Psoas muscle (tissue), 8 donors: ENCODE results near the gene ANGEL2. TPM values are rescaled to one million over a fixed set of nuclear protein-coding genes. Genes with fewer than 3 reads are reported as not detected.

ENCODE experiments used
- ATAC-seq, 4 donors: fragments of 200-7000 bp; cut with Tn5 transposase; one replicate each; pipeline ENCODE4 v1.9.1; 2020; ENCODE audit warnings: moderate library complexity in 3 of 4, mild to moderate bottlenecking in 2 of 4
- DNase-seq, 2 donors: peaks; one replicate each; pipeline ENCODE4 v3.0.0-alpha.2; 2020
- H3K27ac ChIP-seq: fragments of 200-600 bp; one replicate; pipeline ENCODE4 v1.8.0; 2022
- H3K27me3 ChIP-seq, 3 donors: fragments of 200-600 bp in 1 of 3; one replicate each; pipeline versions ENCODE4 v1.6.1 to v1.8.0; 2013 to 2022; ENCODE audit warnings: low read length in 2 of 3, mild to moderate bottlenecking in 2 of 3, moderate library complexity in 1 of 3; ENCODE audit not compliant: insufficient read depth in 3 of 3
- H3K36me3 ChIP-seq, 2 donors: fragments of 200-600 bp in 1 of 2; one replicate each; pipeline versions ENCODE4 v1.6.1 to v1.8.0; 2013 to 2022; ENCODE audit warnings: low read depth in 1 of 2, mild to moderate bottlenecking in 1 of 2, moderate library complexity in 1 of 2; ENCODE audit not compliant: insufficient read depth in 1 of 2
- H3K4me1 ChIP-seq: fragments of 200-600 bp; one replicate; pipeline ENCODE4 v1.8.0; 2022
- H3K4me3 ChIP-seq: fragments of 200-600 bp; one replicate; pipeline ENCODE4 v1.8.0; 2022; ENCODE audit warnings: mild to moderate bottlenecking
- H3K9me3 ChIP-seq: fragments of 200-600 bp; one replicate; pipeline ENCODE4 v1.8.0; 2022
- CTCF ChIP-seq: fragments of 200-600 bp; IDR thresholded peaks from one replicate; pipeline ENCODE4 v1.8.0; 2022; ENCODE audit warnings: antibody characterized with exemption
- WGBS, 3 donors: extraction: QIAGEN DNeasy Blood & Tissue Kit; methylation state at CpG; one replicate each; pipeline versions ENCODE4 v1.1.6 to v1.1.7; 2013; 5-methylcytosine and 5-hydroxymethylcytosine counted together
- intact Hi-C, 2 donors: fragments of 100-400 bp; cut with DNase I; formaldehyde crosslinking; loops; one replicate each; pipeline versions ENCODE4 v1.11.0 to v1.14.2; 2022
- polyA plus RNA-seq, 3 donors: library from polyadenylated mRNA; stranded (reverse); fragments of 200-250 nt; gene quantifications; one replicate each; pipeline ENCODE4 v1.2.3, GENCODE V29; 2013
- total RNA-seq, 4 donors: library from RNA; stranded (reverse); fragmentation: NEBNext Ultra II Directional in 2 of 4; extraction: Animal tissue kit (Norgen Biotek cat#: 25700) in 2 of 4; gene quantifications; one replicate each; pipeline versions ENCODE4 v1.2.1 to v1.2.4, GENCODE V29; 2021 to 2023
- donor health status: healthy with polysubstance abuse.
- donor health status: DM: no; HTN: no; CAD: no; lungs with moderate emphysema.
- donor health status: Bipolar disorder and iron deficiency.
- donor health status: healthy.
- donor health status: DM: yes; HTN: yes; CAD: no.
- donor health status: DM: no; HTN: no; CAD: no.
- donor health status: DM: no; HTN: no; CAD: no.
- donor health status: DM: yes; HTN: yes; CAD: no.

ANGEL2 gene
- total and polyA plus RNA-seq, 7 donors = 7.3 to 24.9 (median 18.2) TPM

- H3K27me3 ChIP-seq = peaks cover 0 to 3% (median 0%) of the 10 kb centered on the region in 3 donors
- H3K4me1 ChIP-seq = no peaks in the 10 kb centered on the region
- no peak overlapping the region for H3K27ac ChIP-seq
- ATAC-seq (no peak), DNase-seq (no peak)
- H3K36me3 ChIP-seq = no peaks in the 10 kb centered on the region
- peaks cover 7% of the 10 kb centered on the region for H3K9me3 ChIP-seq
- TF ChIP-seq CTCF = no peak
- H3K4me3 ChIP-seq = no peak overlapping the region
- 87 to 95% (median 92%) methylated on average over 6 of the region's 6 CpGs for WGBS, 3 donors
- intact Hi-C loops = no loop called here
Observed at GRCh38 chr1:212944229-212944901, 71.3 kb downstream of the ANGEL2 start.

GRCh38 chr1:212943393-212943710 lies 72.3 kb downstream of the ANGEL2 start:
- peaks cover 7% of the 10 kb centered on the region for H3K9me3 ChIP-seq
- no peaks in the 10 kb centered on the region for H3K36me3 ChIP-seq
- H3K27ac ChIP-seq = no peak overlapping the region
- no peak overlapping the region for H3K4me3 ChIP-seq
- ATAC-seq (no peak), DNase-seq (no peak)
- 63 to 85% (median 65%) methylated on average over 4 of the region's 4 CpGs for WGBS, 3 donors
- H3K4me1 ChIP-seq = no peaks in the 10 kb centered on the region
- no peak for TF ChIP-seq CTCF
- intact Hi-C loops = no loop called here
- peaks cover 0 to 3% (median 0%) of the 10 kb centered on the region in 3 donors for H3K27me3 ChIP-seq

GRCh38 chr1:212942679-212943392 lies 72.8 kb downstream of the ANGEL2 start:
- WGBS, 3 donors = 73 to 91% (median 89%) methylated on average over 6 of the region's 6 CpGs
- ATAC-seq = no peak

More at GRCh38 chr1:212942679-212943392, 72.8 kb downstream of the ANGEL2 start:
- no peak for TF ChIP-seq CTCF
- Histone ChIP-seq H3K4me3 (no peak overlapping the region), H3K27me3 (peaks cover 0 to 3% (median 0%) of the 10 kb centered on the region in 3 donors), H3K27ac (no peak overlapping the region), H3K4me1 (no peaks in the 10 kb centered on the region), H3K9me3 (peaks cover 7% of the 10 kb centered on the region), H3K36me3 (no peaks in the 10 kb centered on the region)
- intact Hi-C loops = no loop called here
- DNase-seq = no peak

Other genes starting within 250 kb of the ANGEL2 start
- 10 to 100 TPM; 13.2 to 21.2 (median 16.5) TPM for gene NSL1, start 224.1 kb downstream of the ANGEL2 start, total RNA-seq
- gene NSL1, start 224.1 kb downstream of the ANGEL2 start, polyA plus RNA-seq = 10 to 100 TPM; 14.1 to 34.5 (median 24.0) TPM
- 10 to 100 TPM; 21.4 to 25.2 (median 22.8) TPM for gene TATDN3, start 224.0 kb downstream of the ANGEL2 start, total RNA-seq
- 10 to 100 TPM; 13.5 to 20.9 (median 13.9) TPM for gene TATDN3, start 224.0 kb downstream of the ANGEL2 start, polyA plus RNA-seq
- not detected for gene SPATA45, start 168.2 kb downstream of the ANGEL2 start, total RNA-seq
- gene SPATA45, start 168.2 kb downstream of the ANGEL2 start, polyA plus RNA-seq = not detected
- 1 to 10 TPM; 1.3 to 2.6 (median 1.6) TPM for gene FLVCR1, start 157.6 kb downstream of the ANGEL2 start, total RNA-seq
- 1 to 10 TPM in 2 of 3 donors, under 1 TPM in 1; 0.52 to 2.3 (median 1.3) TPM for gene FLVCR1, start 157.6 kb downstream of the ANGEL2 start, polyA plus RNA-seq
- 1 to 10 TPM in 1 of 4 donors, under 1 TPM in 3; 0.16 to 1.6 (median 0.17) TPM for gene VASH2, start 65.3 kb downstream of the ANGEL2 start, total RNA-seq
- under 1 TPM; 0.09 to 0.39 (median 0.21) TPM for gene VASH2, start 65.3 kb downstream of the ANGEL2 start, polyA plus RNA-seq
- gene RPS6KC1, start 35.4 kb upstream of the ANGEL2 start, total RNA-seq = 10 to 100 TPM; 12.1 to 15.7 (median 13.3) TPM
- 10 to 100 TPM in 2 of 3 donors, 1 to 10 TPM in 1; 8.0 to 19.8 (median 15.7) TPM for gene RPS6KC1, start 35.4 kb upstream of the ANGEL2 start, polyA plus RNA-seq